Mucosa of rectum (tissue), 2 donors: ENCODE data around the gene LMBRD2.

Experiments used
- H3K27ac ChIP-seq, 2 donors: one replicate each; pipeline ENCODE4 v1.7.0; 2013; ENCODE audit warnings: inconsistent platforms in 2 of 2, low read depth in 2 of 2, low read length in 2 of 2
- H3K27me3 ChIP-seq, 2 donors: one replicate each; pipeline ENCODE4 v1.7.0; 2013; ENCODE audit warnings: low read length in 2 of 2; ENCODE audit not compliant: control insufficient read depth in 2 of 2, insufficient read depth in 2 of 2
- H3K36me3 ChIP-seq, 2 donors: one replicate each; pipeline ENCODE4 v1.7.0; 2013; ENCODE audit warnings: low read length in 2 of 2; ENCODE audit not compliant: control insufficient read depth in 2 of 2, insufficient read depth in 2 of 2
- H3K4me1 ChIP-seq, 2 donors: one replicate each; pipeline ENCODE4 v1.7.0; 2013; ENCODE audit warnings: low read length in 2 of 2, mild to moderate bottlenecking in 1 of 2; ENCODE audit not compliant: control insufficient read depth in 2 of 2, insufficient read depth in 2 of 2
- H3K4me3 ChIP-seq, 2 donors: one replicate each; pipeline ENCODE4 v1.7.0; 2013; ENCODE audit warnings: low read length in 2 of 2
- H3K9ac ChIP-seq, 2 donors: one replicate each; pipeline ENCODE4 v1.7.0; 2013; ENCODE audit warnings: low read length in 2 of 2, low read depth in 1 of 2, mild to moderate bottlenecking in 1 of 2
- H3K9me3 ChIP-seq, 2 donors: one replicate each; pipeline ENCODE4 v1.7.0; 2013; ENCODE audit warnings: low read length in 2 of 2; ENCODE audit not compliant: control insufficient read depth in 2 of 2
- donor health status: healthy.
- donor health status: Normal muscosa, but diverticular disease.

Gene LMBRD2

GRCh38 chr5:36162810-36163486 is 11.3 kb upstream of the LMBRD2 start:
- Histone ChIP-seq H3K36me3 (peaks cover 25 to 45% of the 10 kb centered on the region in 2 donors), H3K27me3 (no peaks in the 10 kb centered on the region), H3K27ac (no peak overlapping the region), H3K9me3 (no peaks in the 10 kb centered on the region), H3K4me1 (no peaks in the 10 kb centered on the region), H3K4me3 (no peak overlapping the region), H3K9ac (no peak overlapping the region)

DNA sequence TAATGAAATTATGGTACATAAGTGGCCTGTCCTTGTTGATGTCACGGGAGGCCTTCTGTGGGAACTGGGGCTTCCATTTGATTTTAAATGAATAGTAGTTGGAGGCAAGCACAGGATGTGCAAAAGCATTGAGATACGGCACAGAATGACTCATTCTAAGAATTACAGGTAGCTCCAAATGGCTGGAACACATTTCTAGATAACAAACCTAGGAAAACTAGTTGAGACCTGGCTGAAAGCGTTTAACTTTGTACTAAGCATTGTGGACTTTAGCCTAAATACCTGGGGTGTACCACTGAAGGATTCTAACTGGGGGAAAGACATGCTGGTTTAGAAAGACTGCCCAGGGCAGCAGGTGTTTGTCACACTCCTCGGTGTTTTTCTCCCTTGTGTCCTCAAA is 9.7 kb upstream of the LMBRD2 start:
- Histone ChIP-seq H3K9ac (no peak overlapping the region), H3K4me1 (no peaks in the 10 kb centered on the region), H3K27me3 (no peaks in the 10 kb centered on the region), H3K4me3 (no peak overlapping the region), H3K36me3 (peaks cover 23 to 35% of the 10 kb centered on the region in 2 donors), H3K27ac (no peak overlapping the region), H3K9me3 (no peaks in the 10 kb centered on the region)

GRCh38 chr5:36160617-36161016 is 8.9 kb upstream of the LMBRD2 start:
- Histone ChIP-seq H3K9me3 (no peaks in the 10 kb centered on the region), H3K9ac (no peak overlapping the region), H3K27ac (no peak overlapping the region), H3K4me1 (no peaks in the 10 kb centered on the region), H3K4me3 (no peak overlapping the region), H3K27me3 (no peaks in the 10 kb centered on the region), H3K36me3 (peaks cover 23 to 37% of the 10 kb centered on the region in 2 donors)

- no peak overlapping the region for H3K4me3 ChIP-seq
- peaks cover 0 to 1% of the 10 kb centered on the region in 2 donors for H3K4me1 ChIP-seq
- H3K9me3 ChIP-seq: no peaks in the 10 kb centered on the region
- H3K27me3 ChIP-seq: no peaks in the 10 kb centered on the region
- H3K36me3 ChIP-seq: peaks cover 13 to 30% of the 10 kb centered on the region in 2 donors
- H3K9ac ChIP-seq: no peak overlapping the region
- H3K27ac ChIP-seq: no peak overlapping the region
These were observed 6.5 kb upstream of the LMBRD2 start for GRCh38 chr5:36158144-36158543.

- no peaks in the 10 kb centered on the region for H3K9me3 ChIP-seq
- H3K27me3 ChIP-seq: no peaks in the 10 kb centered on the region
- no peak overlapping the region for H3K4me3 ChIP-seq
- H3K9ac ChIP-seq: no peak overlapping the region
- peaks cover 5 to 7% of the 10 kb centered on the region in 2 donors for H3K4me1 ChIP-seq
- peaks cover 10 to 20% of the 10 kb centered on the region in 2 donors for H3K36me3 ChIP-seq
- H3K27ac ChIP-seq: no peak overlapping the region
These were observed 4.9 kb upstream of the LMBRD2 start for GRCh38 chr5:36156619-36157018.

DNA sequence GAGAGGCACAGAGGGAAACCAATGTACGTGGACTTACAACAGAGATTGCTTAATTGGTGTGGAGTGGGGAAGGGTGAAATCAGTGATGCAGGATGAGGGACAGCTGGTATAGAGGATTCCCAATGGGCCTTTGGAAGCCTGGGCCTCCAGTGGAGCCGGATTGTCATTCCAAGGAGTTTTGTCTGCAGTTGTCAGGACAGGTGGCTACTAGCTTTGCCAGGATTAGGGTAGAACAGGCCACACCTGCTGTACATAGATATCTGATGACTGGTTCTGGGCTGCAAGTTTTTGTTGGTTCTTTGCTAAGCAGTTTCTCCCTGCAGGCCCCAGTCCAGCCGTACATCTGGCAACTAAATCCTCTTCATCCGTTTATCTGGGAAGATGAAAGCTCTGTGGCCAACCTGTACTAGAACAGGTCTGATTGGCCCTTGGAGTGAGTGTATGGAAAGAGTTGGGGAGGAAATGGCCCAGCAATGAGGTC is 4.5 kb upstream of the LMBRD2 start:
- Histone ChIP-seq H3K27me3 (no peaks in the 10 kb centered on the region), H3K27ac (no peak overlapping the region), H3K36me3 (peaks cover 6 to 20% of the 10 kb centered on the region in 2 donors), H3K9ac (no peak overlapping the region), H3K4me1 (peaks cover 5 to 7% of the 10 kb centered on the region in 2 donors), H3K9me3 (no peaks in the 10 kb centered on the region), H3K4me3 (no peak overlapping the region)

DNA sequence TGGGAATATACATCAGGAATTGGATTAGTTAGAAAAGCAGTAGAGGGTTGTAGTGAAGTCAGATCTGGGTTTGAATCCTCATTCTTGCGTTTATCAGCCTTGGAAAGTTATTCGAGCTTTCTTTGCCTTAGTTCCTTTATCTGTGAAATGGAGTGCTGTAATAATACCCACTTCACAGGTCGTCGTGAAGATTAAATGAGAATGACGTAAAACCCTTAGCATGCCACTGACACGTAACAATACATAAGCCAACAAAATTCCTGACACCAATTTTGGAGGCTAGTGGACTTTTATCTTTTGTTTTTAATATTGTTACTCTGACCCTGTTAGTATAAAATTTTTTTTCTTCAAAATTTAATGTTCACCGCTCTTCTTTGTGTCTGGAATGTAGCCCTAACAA is 3.6 kb upstream of the LMBRD2 start:
- Histone ChIP-seq H3K36me3 (peaks cover 6 to 15% of the 10 kb centered on the region in 2 donors), H3K27me3 (no peaks in the 10 kb centered on the region), H3K4me1 (peaks cover 5 to 7% of the 10 kb centered on the region in 2 donors), H3K9ac (no peak overlapping the region), H3K4me3 (no peak overlapping the region), H3K27ac (no peak overlapping the region), H3K9me3 (no peaks in the 10 kb centered on the region)

DNA sequence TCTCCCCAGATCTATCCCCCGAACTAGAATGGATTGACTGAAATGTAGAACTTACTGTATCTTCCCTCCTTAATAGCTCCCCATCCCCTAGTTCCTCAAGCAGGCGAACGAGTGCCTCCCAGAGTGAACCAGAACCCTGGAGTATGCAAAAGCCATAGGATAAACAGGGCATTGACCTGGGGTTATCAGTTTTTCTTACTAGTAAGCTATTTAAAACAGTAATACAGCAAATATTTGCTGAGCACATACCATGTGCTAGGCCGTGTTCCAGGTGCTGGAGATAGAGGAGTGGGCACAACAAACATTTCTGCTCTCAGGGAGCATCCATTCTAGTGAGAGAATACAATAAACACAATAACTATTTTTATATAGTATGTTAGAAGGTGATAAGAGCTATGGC is 2.0 kb upstream of the LMBRD2 start:
- Histone ChIP-seq H3K36me3 (peaks cover 0 to 8% of the 10 kb centered on the region in 2 donors), H3K9me3 (no peaks in the 10 kb centered on the region), H3K9ac (no peak overlapping the region), H3K27ac (no peak overlapping the region), H3K4me3 (no peak overlapping the region), H3K4me1 (peaks cover 5 to 7% of the 10 kb centered on the region in 2 donors), H3K27me3 (no peaks in the 10 kb centered on the region)

DNA sequence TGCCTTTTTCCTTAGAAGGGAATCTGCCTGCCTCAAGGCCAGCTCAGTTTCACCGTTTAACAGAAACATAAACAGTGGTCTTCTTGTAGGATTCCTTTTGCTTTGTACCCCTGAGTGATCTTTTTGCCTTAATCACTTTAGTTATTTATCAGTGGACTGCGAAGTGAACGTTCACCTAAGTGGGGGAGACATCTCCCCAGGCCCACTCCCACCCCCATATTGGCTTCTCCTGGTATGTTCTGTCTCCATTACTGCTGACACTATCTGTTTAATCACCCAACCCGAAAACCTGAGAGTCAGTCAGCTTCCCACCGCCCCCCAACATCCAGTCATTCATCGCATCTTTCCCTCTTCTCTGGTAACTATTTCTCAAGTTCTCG is 1.6 kb upstream of the LMBRD2 start:
- Histone ChIP-seq H3K4me3 (peak overlapping the region in 1 of 2 donors; percentile 98), H3K27me3 (no peaks in the 10 kb centered on the region), H3K9me3 (no peaks in the 10 kb centered on the region), H3K27ac (no peak overlapping the region), H3K9ac (no peak overlapping the region), H3K36me3 (peaks cover 0 to 8% of the 10 kb centered on the region in 2 donors), H3K4me1 (peaks cover 5 to 7% of the 10 kb centered on the region in 2 donors)

- Histone ChIP-seq H3K4me1 (peaks cover 5 to 7% of the 10 kb centered on the region in 2 donors), H3K27ac (no peak overlapping the region), H3K9me3 (no peaks in the 10 kb centered on the region)
These were observed 924 bp upstream of the LMBRD2 start for GRCh38 chr5:36152324-36153297.

More at GRCh38 chr5:36152324-36153297, 924 bp upstream of the LMBRD2 start:
- peak overlapping the region; percentile 91 to 98 for H3K4me3 ChIP-seq
- no peaks in the 10 kb centered on the region for H3K27me3 ChIP-seq
- peaks cover 0 to 8% of the 10 kb centered on the region in 2 donors for H3K36me3 ChIP-seq
- peak overlapping the region; percentile 73 to 92 for H3K9ac ChIP-seq
